ENCODE results near the gene HLA-DMB.

- TF ChIP-seq POLR2AphosphoS5 (IDR thresholded peaks at IDR 0.05) (no peak), CTCF (IDR thresholded peaks at IDR 0.05) (no peak), POLR2A (IDR thresholded peaks at IDR 0.05) (no peak)
These were observed 35.8 kb downstream of the HLA-DMB start for GRCh38 chr6:32905078-32905477.
